Measurements from ENCODE around the gene GJD4. TPM values are rescaled to one million over a fixed set of nuclear protein-coding genes. Genes with fewer than 3 reads are reported as not detected.

The GJD4 gene
- total and polyA plus RNA-seq, 2 donors (not counting 3 experiments of a cell fraction or from before 2014, with no cell fraction given): not detected

GRCh38 chr10:35588836-35589235 lies 16.3 kb upstream of the GJD4 start:
- Histone ChIP-seq H3K9me3 (replicated peaks; ENCODE audit: control insufficient read depth, insufficient read depth, low read length) (no peaks in the 10 kb centered on the region), H3K9me1 (replicated peaks; ENCODE audit: control insufficient read depth, extremely low read depth, insufficient read depth, low read length) (no peaks in the 10 kb centered on the region), H3K79me2 (ENCODE audit: control insufficient read depth, insufficient read depth, low read length) (no peaks in the 10 kb centered on the region), H3K27ac (ENCODE audit: insufficient read depth, low read depth, low read length) (no peak overlapping the region), H2AFZ (ENCODE audit: low read depth, low read length) (no peak overlapping the region), H3K4me3 (replicated peaks in 1 of 3; ENCODE audit: insufficient read depth in 1 of 3, low read depth in 1 of 3, low read length in 3 of 3) (no peak overlapping the region), H3K4me1 (ENCODE audit: control insufficient read depth, extremely low read depth, insufficient read depth, low read length) (no peaks in the 10 kb centered on the region), H3K27me3 (ENCODE audit: control insufficient read depth in 2 of 2, insufficient read depth in 2 of 2, low read length in 2 of 2) (peaks cover 3 to 19% of the 10 kb centered on the region in 2 experiments), H3K9ac (replicated peaks; ENCODE audit: extremely low read depth, insufficient read depth, low read length) (no peak overlapping the region), H3K4me2 (ENCODE audit: insufficient read depth, low read length) (no peak overlapping the region), H4K20me1 (replicated peaks; ENCODE audit: control insufficient read depth, extremely low read depth, insufficient read depth, low read length) (no peaks in the 10 kb centered on the region), H3K36me3 (ENCODE audit: control insufficient read depth in 2 of 2, extremely low read depth in 1 of 2, insufficient read depth in 2 of 2, low read length in 2 of 2) (no peaks in the 10 kb centered on the region)
- FAIRE-seq (no peak), DNase-seq (ENCODE audit: low read depth, low spot score) (no peak)
- BruUV-seq (replicated peaks): no TSS peak
- TF ChIP-seq JUN (IDR thresholded peaks at IDR 0.05; ENCODE audit: borderline replicate concordance, insufficient read depth, insufficient read length, low read depth) (no peak), MAX (IDR thresholded peaks at IDR 0.05; ENCODE audit: insufficient read depth, insufficient read length) (no peak), POLR2AphosphoS5 (IDR thresholded peaks at IDR 0.05; ENCODE audit: insufficient read depth, low read depth, low read length) (no peak), EZH2 (IDR thresholded peaks at IDR 0.05; ENCODE audit: borderline replicate concordance, low read depth, low read length, severe bottlenecking) (no peak), MYC (IDR thresholded peaks at IDR 0.05; ENCODE audit: low read depth, low read length) (no peak), POLR2A (IDR thresholded peaks at IDR 0.05; ENCODE audit: low read depth, low read length) (no peak), GATA2 (IDR thresholded peaks at IDR 0.05; ENCODE audit: insufficient read depth, insufficient read length, low read depth, low read length) (no peak), CTCF (IDR thresholded peaks at IDR 0.05; ENCODE audit: extremely low read depth in 1 of 2, insufficient read depth in 1 of 2, low read depth in 1 of 2, low read length in 2 of 2) (no peak), FOS (IDR thresholded peaks at IDR 0.05; ENCODE audit: borderline replicate concordance, insufficient read depth, low read length) (no peak)
- POLR2A ChIA-PET: no interaction called here
- dilution Hi-C loops (cut with MboI; ENCODE audit: extremely low pct_ligation_motif_present, low sequenced_read_pairs): no loop called here
- intact Hi-C loops (cut with micrococcal nuclease): no loop called here
- CTCF ChIA-PET: interaction anchor here (0.8 to 1.7 kb wide), 6 partner anchors 9 to 25 kb away, joined by 3 to 7 read pairs (median 4); no protein-coding TSS in a partner anchor
